Measurements from ENCODE around the gene TUBGCP3. TPM values are rescaled to one million over a fixed set of nuclear protein-coding genes. Genes with fewer than 3 reads are reported as not detected.
"Not testable (repeated sequence)": the region's sequence is repeated elsewhere in the genome, so short reads cannot be mapped to it uniquely, and the experiment has no call there.

TUBGCP3 gene
- 14.2 and 14.9 TPM in 2 replicates for total RNA-seq

GRCh38 chr13:112587764-112588489 lies at the start of gene TUBGCP3:
Gene TUBGCP3 (minus strand): TSS chr13:112588153. CDS start chr13:112587980, 173 bp downstream.
- peak; percentile 85 to 89 for DNase-seq (ENCODE audit: low read depth in 2 of 2)

GRCh38 chr13:112637017-112637801 lies 49.3 kb upstream of the TUBGCP3 start:
- no peak for DNase-seq (ENCODE audit: low read depth in 2 of 2)

GRCh38 chr13:112636401-112636975 lies 48.5 kb upstream of the TUBGCP3 start:
- DNase-seq (ENCODE audit: low read depth in 2 of 2) = no peak

- no peak for DNase-seq (ENCODE audit: low read depth in 2 of 2)
Observed at GRCh38 chr13:112635323-112635722, 47.4 kb upstream of the TUBGCP3 start.

- DNase-seq (ENCODE audit: low read depth in 2 of 2) = no peak
Observed at GRCh38 chr13:112634102-112634501, 46.1 kb upstream of the TUBGCP3 start.

- not testable (repeated sequence) for DNase-seq (ENCODE audit: low read depth in 2 of 2)
Observed at GRCh38 chr13:112630226-112630625, 42.3 kb upstream of the TUBGCP3 start.

GRCh38 chr13:112629161-112629560 lies 41.2 kb upstream of the TUBGCP3 start:
- DNase-seq (ENCODE audit: low read depth in 2 of 2) = no peak

GRCh38 chr13:112627613-112628012 lies 39.7 kb upstream of the TUBGCP3 start:
- DNase-seq (ENCODE audit: low read depth in 2 of 2) = not testable (repeated sequence)

- DNase-seq (ENCODE audit: low read depth in 2 of 2) = no peak
Observed at GRCh38 chr13:112627161-112627560, 39.2 kb upstream of the TUBGCP3 start.

- DNase-seq (ENCODE audit: low read depth in 2 of 2) = no peak
Observed at GRCh38 chr13:112626761-112627160, 38.8 kb upstream of the TUBGCP3 start.

- no peak for DNase-seq (ENCODE audit: low read depth in 2 of 2)
Observed at GRCh38 chr13:112626124-112626523, 38.2 kb upstream of the TUBGCP3 start.

GRCh38 chr13:112625698-112626097 lies 37.7 kb upstream of the TUBGCP3 start:
- DNase-seq (ENCODE audit: low read depth in 2 of 2) = no peak

- no peak for DNase-seq (ENCODE audit: low read depth in 2 of 2)
Observed at GRCh38 chr13:112624602-112625430, 36.9 kb upstream of the TUBGCP3 start.

GRCh38 chr13:112624040-112624439 lies 36.1 kb upstream of the TUBGCP3 start:
- DNase-seq (ENCODE audit: low read depth in 2 of 2) = no peak

- DNase-seq (ENCODE audit: low read depth in 2 of 2) = no peak
Observed at GRCh38 chr13:112623051-112623711, 35.2 kb upstream of the TUBGCP3 start.

GRCh38 chr13:112622375-112622774 lies 34.4 kb upstream of the TUBGCP3 start:
- no peak for DNase-seq (ENCODE audit: low read depth in 2 of 2)

- peak; percentile 14 to 23 for DNase-seq (ENCODE audit: low read depth in 2 of 2)
Observed at GRCh38 chr13:112619730-112620631, 32.0 kb upstream of the TUBGCP3 start.

- DNase-seq (ENCODE audit: low read depth in 2 of 2) = no peak
Observed at GRCh38 chr13:112618501-112618900, 30.5 kb upstream of the TUBGCP3 start.

GRCh38 chr13:112617754-112618375 lies 29.9 kb upstream of the TUBGCP3 start:
- DNase-seq (ENCODE audit: low read depth in 2 of 2) = no peak

All from lung microvascular endothelial cell (primary cell).